Testis (tissue), 3 donors: ENCODE data around the gene FHAD1. TPM values are rescaled to one million over a fixed set of nuclear protein-coding genes. Genes with fewer than 3 reads are reported as not detected.

Experiments used
- DNase-seq: peaks from one replicate; pipeline ENCODE4 v3.0.0-alpha.2; 2019
- H3K27ac ChIP-seq, 2 donors: fragments of 200-600 bp; sonication (generic); one replicate each; pipeline ENCODE4 v1.5.1; 2019
- H3K27me3 ChIP-seq: fragments of 200-600 bp; sonication (generic); one replicate; pipeline ENCODE4 v1.5.1; 2019
- H3K36me3 ChIP-seq: fragments of 200-600 bp; sonication (generic); one replicate; pipeline ENCODE4 v1.5.1; 2017; ENCODE audit warnings: low read depth; ENCODE audit errors: missing control alignments
- H3K4me1 ChIP-seq: fragments of 200-600 bp; sonication (generic); one replicate; pipeline ENCODE4 v1.5.1; 2019
- H3K4me3 ChIP-seq, 2 donors: fragments of 200-600 bp; sonication (generic); one replicate each; pipeline ENCODE4 v1.5.1; 2017 to 2019
- H3K9me3 ChIP-seq: fragments of 200-600 bp; sonication (generic); one replicate; pipeline ENCODE4 v1.5.1; 2017
- CTCF ChIP-seq, 3 experiments: fragments of 450-650 bp in 2 of 3; fragments of 200-600 bp in 1 of 3; sonication (generic) in 1 of 3; IDR thresholded peaks; one replicate each; pipeline ENCODE4 v1.5.1; 2016 to 2019; ENCODE audit warnings: antibody characterized with exemption in 3 of 3, mild to moderate bottlenecking in 2 of 3, moderate library complexity in 1 of 3
- POLR2A ChIP-seq: fragments of 450-650 bp; IDR thresholded peaks from one replicate; pipeline ENCODE4 v1.6.1; 2017; ENCODE audit warnings: antibody characterized with exemption, mild to moderate bottlenecking, moderate library complexity
- WGBS, 2 donors: methylation state at CpG; one replicate each; pipeline ENCODE4 v1.1.5; 2018; 5-methylcytosine and 5-hydroxymethylcytosine counted together
- intact Hi-C: fragments of 100-400 bp; cut with DNase I; formaldehyde crosslinking; loops from one replicate; pipeline ENCODE4 v1.15.1; 2023; ENCODE audit warnings: low total_unique reads
- polyA plus RNA-seq: library from polyadenylated mRNA; stranded (reverse); fragments of 350-450 nt; fragmentation: Illumina TruSeq; extraction: RNeasy Lipid Tissue Mini Kit (QIAGEN cat#74804); gene quantifications from one replicate; pipeline ENCODE4 v1.2.3, GENCODE V29; 2014; ENCODE audit warnings: low read depth, low replicate concordance; ENCODE audit not compliant: insufficient read depth
- total RNA-seq, 2 donors: library from RNA; depleted of rRNA; stranded (reverse); fragments of >200 nt; gene quantifications; one replicate each; pipeline ENCODE4 v1.2.3, GENCODE V29; 2016

Gene FHAD1
- total and polyA plus RNA-seq, 3 donors from 2014 or later: 22.0 to 73.3 (median 59.0) TPM

- DNase-seq: peak; percentile 46
- Histone ChIP-seq H3K4me1 (peaks cover 15% of the 10 kb centered on the region), H3K27ac (no peak overlapping the region), H3K27me3 (no peaks in the 10 kb centered on the region), H3K4me3 (no peak overlapping the region), H3K36me3 (no peaks in the 10 kb centered on the region), H3K9me3 (no peaks in the 10 kb centered on the region)
- 54 to 64% methylated on average over 12 of the region's 12 CpGs for WGBS, 2 donors
- no peak for TF ChIP-seq POLR2A
- no peak for TF ChIP-seq CTCF (IDR thresholded peaks at IDR 0.05)
- intact Hi-C loops: no loop called here
Measured at GRCh38 chr1:15260418-15261154, 13.6 kb downstream of the FHAD1 start.

GRCh38 chr1:15261155-15262002 is 14.4 kb downstream of the FHAD1 start:
- no peak overlapping the region for H3K27ac ChIP-seq
- intact Hi-C loops: no loop called here
- WGBS, 2 donors: 57 to 75% methylated on average over 14 to 20 of the region's 20 CpGs
- DNase-seq: peak; percentile 43
- TF ChIP-seq CTCF (IDR thresholded peaks at IDR 0.05) (no peak), POLR2A (no peak)
- H3K36me3 ChIP-seq: no peaks in the 10 kb centered on the region
- H3K9me3 ChIP-seq: no peaks in the 10 kb centered on the region
- peaks cover 15% of the 10 kb centered on the region for H3K4me1 ChIP-seq
- H3K27me3 ChIP-seq: no peaks in the 10 kb centered on the region
- no peak overlapping the region for H3K4me3 ChIP-seq

- Histone ChIP-seq H3K4me1 (peaks cover 15% of the 10 kb centered on the region), H3K27me3 (no peaks in the 10 kb centered on the region), H3K27ac (no peak overlapping the region), H3K4me3 (no peak overlapping the region), H3K9me3 (no peaks in the 10 kb centered on the region), H3K36me3 (no peaks in the 10 kb centered on the region)
- TF ChIP-seq POLR2A (no peak), CTCF (IDR thresholded peaks at IDR 0.05) (no peak)
- WGBS, 2 donors: 90 to 95% methylated on average over 2 of the region's 2 CpGs
- intact Hi-C loops: no loop called here
- DNase-seq: no peak
Measured at GRCh38 chr1:15262003-15262377, 15.0 kb downstream of the FHAD1 start.

GRCh38 chr1:15262706-15263105 is 15.7 kb downstream of the FHAD1 start:
- Histone ChIP-seq H3K36me3 (no peaks in the 10 kb centered on the region), H3K4me1 (peaks cover 15% of the 10 kb centered on the region), H3K27me3 (no peaks in the 10 kb centered on the region), H3K27ac (no peak overlapping the region), H3K9me3 (no peaks in the 10 kb centered on the region), H3K4me3 (no peak overlapping the region)
- intact Hi-C loops: no loop called here
- no peak for DNase-seq
- TF ChIP-seq CTCF (IDR thresholded peaks at IDR 0.05) (no peak), POLR2A (no peak)
- WGBS, 2 donors: 84 to 87% methylated on average over 5 of the region's 5 CpGs
